SK-N-SH (cell line): ENCODE data around the gene LUC7L3. TPM values are rescaled to one million over a fixed set of nuclear protein-coding genes. Genes with fewer than 3 reads are reported as not detected.

ENCODE experiments used
- CTCF ChIA-PET: fragments of 300-600, 350-600 bp; formaldehyde crosslinking; extraction: SDS; loops from one replicate; lab custom pipeline; 2021; lab: Yijun Ruan, JAX
- POLR2A ChIA-PET: fragments of 350-600 bp; sonication (Branson Sonifier 250); formaldehyde crosslinking; extraction: SDS; loops from one replicate; lab custom pipeline; 2020; ENCODE audit warnings: antibody characterized with exemption, inconsistent platforms; lab: Yijun Ruan, JAX
- DNase-seq: peaks from one replicate; pipeline ENCODE4 v3.0.0; 2012
- H2AFZ ChIP-seq: fragments of 200-600 bp; sonication (generic); 2 replicates; pipeline ENCODE4 v1.8.1; 2016; ENCODE audit warnings: antibody characterized with exemption, mild to moderate bottlenecking, low read depth
- H3F3A ChIP-seq: fragments of 200-600 bp; sonication (generic); replicated peaks from 2 replicates; pipeline ENCODE3; 2016; ENCODE audit warnings: antibody characterized with exemption, mild to moderate bottlenecking; ENCODE audit not compliant: insufficient read depth
- H3K27ac ChIP-seq, 2 experiments: fragments of 200-500 bp in 1 of 2; fragments of 200-600 bp in 1 of 2; sonication (Bioruptor generic) in 1 of 2; sonication (generic), shearing (Covaris generic) in 1 of 2; 2 replicates each; pipeline versions ENCODE4 v1.5.1 to v1.6.1; 2014 to 2016; ENCODE audit warnings: low read depth in 2 of 2, inconsistent platforms in 1 of 2, low read length in 1 of 2, mild to moderate bottlenecking in 1 of 2, mixed read lengths in 1 of 2
- H3K27me3 ChIP-seq: fragments of 200-600 bp; sonication (generic), shearing (Covaris generic); 2 replicates; pipeline ENCODE4 v1.6.1; 2016; ENCODE audit warnings: mixed run types; ENCODE audit not compliant: insufficient read depth
- H3K36me3 ChIP-seq, 2 experiments: fragments of 200-500 bp in 1 of 2; fragments of 200-600 bp in 1 of 2; sonication (Bioruptor generic) in 1 of 2; sonication (generic) in 1 of 2; replicated peaks in 1 of 2; 2 replicates each; pipeline versions ENCODE3 to v1.5.1; 2014 to 2016; ENCODE audit warnings: low read length in 1 of 2, mild to moderate bottlenecking in 1 of 2; ENCODE audit not compliant: insufficient read depth in 2 of 2, control insufficient read depth in 1 of 2
- H3K4me1 ChIP-seq, 2 experiments: fragments of 200-500 bp in 1 of 2; fragments of 200-600 bp in 1 of 2; sonication (Bioruptor generic) in 1 of 2; sonication (generic), shearing (Covaris generic) in 1 of 2; 2 replicates each; pipeline versions ENCODE4 v1.5.1 to v1.6.1; 2014 to 2016; ENCODE audit warnings: low read depth in 1 of 2, low read length in 1 of 2, mixed run types in 1 of 2; ENCODE audit not compliant: insufficient read depth in 2 of 2, control insufficient read depth in 1 of 2
- H3K4me2 ChIP-seq: fragments of 200-600 bp; sonication (generic), shearing (Covaris generic); 2 replicates; pipeline ENCODE4 v1.6.1; 2017; ENCODE audit warnings: mixed run types
- H3K4me3 ChIP-seq, 2 experiments: fragments of 200-500 bp in 1 of 2; fragments of 200-600 bp in 1 of 2; sonication (Bioruptor generic) in 1 of 2; sonication (generic), shearing (Covaris generic) in 1 of 2; 2 replicates each; pipeline versions ENCODE4 v1.5.1 to v1.8.1; 2014 to 2016; ENCODE audit warnings: low read depth in 2 of 2, inconsistent platforms in 1 of 2, low read length in 1 of 2, mild to moderate bottlenecking in 1 of 2, mixed read lengths in 1 of 2, moderate library complexity in 1 of 2
- H3K79me2 ChIP-seq: fragments of 200-600 bp; sonication (generic); 2 replicates; pipeline ENCODE4 v1.8.1; 2017; ENCODE audit warnings: mild to moderate bottlenecking; ENCODE audit not compliant: insufficient read depth
- H3K9ac ChIP-seq: fragments of 200-600 bp; sonication (generic); 2 replicates; pipeline ENCODE4 v1.6.1; 2017; ENCODE audit warnings: mixed run types
- H3K9me2 ChIP-seq: fragments of 200-600 bp; sonication (generic); 2 replicates; pipeline ENCODE4 v1.6.1; 2017; ENCODE audit warnings: mixed run types
- H3K9me3 ChIP-seq: fragments of 200-600 bp; sonication (generic); 2 replicates; pipeline ENCODE4 v1.6.1; 2017; ENCODE audit warnings: mixed run types, mild to moderate bottlenecking, moderate library complexity
- H4K20me1 ChIP-seq: fragments of 200-600 bp; sonication (generic); 2 replicates; pipeline ENCODE4 v1.6.1; 2017; ENCODE audit warnings: mild to moderate bottlenecking, mixed run types; ENCODE audit not compliant: insufficient read depth
- CHD2 ChIP-seq: fragments of 150-350 bp; IDR thresholded peaks from 2 replicates; pipeline ENCODE4 v1.6.1; 2018; ENCODE audit warnings: low read length; ENCODE audit not compliant: partially characterized antibody
- ELF1 ChIP-seq: IDR thresholded peaks from 2 replicates; pipeline ENCODE4 v1.4.0; 2012
- EP300 ChIP-seq, 2 experiments: IDR thresholded peaks; 2 replicates each; pipeline versions ENCODE4 v1.4.0 to v1.6.1; 2012; ENCODE audit warnings: borderline replicate concordance in 1 of 2, low read depth in 1 of 2, low read length in 1 of 2
- FOSL2 ChIP-seq: IDR thresholded peaks from 2 replicates; pipeline ENCODE4 v1.4.0; 2012; ENCODE audit warnings: low read depth, mild to moderate bottlenecking, moderate library complexity, borderline replicate concordance
- FOXJ3 ChIP-seq: sonication (generic); formaldehyde crosslinking; IDR thresholded peaks from 2 replicates; pipeline ENCODE4 v1.5.1; 2020; ENCODE audit warnings: mild to moderate bottlenecking, missing genetic modification reagents
- GABPA ChIP-seq: IDR thresholded peaks from 2 replicates; pipeline ENCODE4 v1.4.0; 2012; ENCODE audit warnings: low read depth, mild to moderate bottlenecking
- GATA2 ChIP-seq: sonication (generic); formaldehyde crosslinking; IDR thresholded peaks from 2 replicates; pipeline ENCODE4 v1.5.0; 2020; ENCODE audit warnings: mild to moderate bottlenecking, missing genetic modification reagents
- IRF3 ChIP-seq: fragments of 150-350 bp; IDR thresholded peaks from 2 replicates; pipeline ENCODE4 v1.6.1; 2016; ENCODE audit warnings: mild to moderate bottlenecking, low read depth, low read length
- MAX ChIP-seq: IDR thresholded peaks from 2 replicates; pipeline ENCODE4 v1.4.0; 2012; ENCODE audit warnings: low read depth
- MEF2A ChIP-seq: IDR thresholded peaks from 2 replicates; pipeline ENCODE4 v1.4.0; 2012; ENCODE audit warnings: low read depth, borderline replicate concordance
- MXI1 ChIP-seq: IDR thresholded peaks from 2 replicates; pipeline ENCODE4 v1.6.1; 2012; ENCODE audit warnings: mild to moderate bottlenecking, low read depth, low read length, improper control_type of control experiment
- NFIC ChIP-seq: IDR thresholded peaks from 2 replicates; pipeline ENCODE4 v1.4.0; 2012; ENCODE audit warnings: borderline replicate concordance
- NRF1 ChIP-seq: IDR thresholded peaks from 2 replicates; pipeline ENCODE4 v1.6.1; 2012; ENCODE audit warnings: low read depth, mild to moderate bottlenecking, low read length
- PBX3 ChIP-seq: IDR thresholded peaks from 2 replicates; pipeline ENCODE4; 2012
- RAD21 ChIP-seq: IDR thresholded peaks from 2 replicates; pipeline ENCODE4 v1.6.1; 2012; ENCODE audit warnings: mild to moderate bottlenecking, low read length
- RCOR1 ChIP-seq: fragments of 150-350 bp; IDR thresholded peaks from 2 replicates; pipeline ENCODE4 v1.6.1; 2017; ENCODE audit warnings: antibody characterized with exemption, low read length
- RFX5 ChIP-seq: IDR thresholded peaks from 2 replicates; pipeline ENCODE4 v1.6.1; 2012; ENCODE audit warnings: mild to moderate bottlenecking, improper control_type of control experiment, low read length
- RXRA ChIP-seq: IDR thresholded peaks from 2 replicates; pipeline ENCODE4 v1.4.0; 2012; ENCODE audit warnings: low read depth, mild to moderate bottlenecking, borderline replicate concordance
- SIN3A ChIP-seq: IDR thresholded peaks from 2 replicates; pipeline ENCODE4 v1.6.1; 2012; ENCODE audit warnings: low read depth, mild to moderate bottlenecking, low read length, moderate library complexity, borderline replicate concordance
- SMC3 ChIP-seq: IDR thresholded peaks from 2 replicates; pipeline ENCODE4 v1.6.1; 2012; ENCODE audit warnings: low read depth, low read length, improper control_type of control experiment
- TCF12 ChIP-seq: IDR thresholded peaks from 2 replicates; pipeline ENCODE4 v1.4.0; 2012
- USF1 ChIP-seq: IDR thresholded peaks from 2 replicates; pipeline ENCODE4 v1.4.0; 2012; ENCODE audit warnings: low read depth, borderline replicate concordance
- USF2 ChIP-seq: fragments of 150-350 bp; IDR thresholded peaks from 2 replicates; pipeline ENCODE4 v1.6.1; 2017; ENCODE audit warnings: antibody characterized with exemption, low read length, low read depth, borderline replicate concordance
- WGBS: methylation state at CpG from one replicate; pipeline ENCODE4 v1.1.6; 2017; ENCODE audit warnings: low lambda C conversion rate; 5-methylcytosine and 5-hydroxymethylcytosine counted together
- polyA plus RNA-seq, 3 experiments: library from polyadenylated mRNA; depleted of rRNA; stranded (reverse); fragments of >200 nt; gene quantifications; 2 replicates each; pipeline ENCODE4 v1.2.3, GENCODE V29; 2012

LUC7L3 gene
- polyA plus RNA-seq, 1 of the 3 experiments (the other 2 are of a cell fraction): 154 TPM

- no peak overlapping the region for H3K9ac ChIP-seq
- H3K9me3 ChIP-seq: no peaks in the 10 kb centered on the region
- CTCF ChIA-PET: interaction anchor here (0.9 to 1.1 kb wide), 3 partner anchors 9 to 51 kb away, joined by 3 to 5 read pairs (median 3); partner anchors contain the start of gene LUC7L3
- no peak overlapping the region for H3K4me3 ChIP-seq
- peaks cover 99% of the 10 kb centered on the region for H4K20me1 ChIP-seq
- peaks cover 7 to 16% of the 10 kb centered on the region in 2 experiments; a peak in 2 of 4 replicates for H3K4me1 ChIP-seq
- H3K27ac ChIP-seq: peak overlapping the region in 1 of 2 experiments; percentile 5; a peak in 2 of 4 replicates
- peaks cover 100% of the 10 kb centered on the region for H3K79me2 ChIP-seq
- TF ChIP-seq MXI1 (peak; percentile 76), SIN3A (no peak), USF1 (peak; percentile 18; the same call in 1 of the 2 replicates)
- H3K36me3 ChIP-seq: peaks cover 4 to 7% of the 10 kb centered on the region in 2 experiments
- no peaks in the 10 kb centered on the region for H3K9me2 ChIP-seq
- DNase-seq: peak; percentile 64
- POLR2A ChIA-PET: interaction anchor here (1.0 kb wide), 1 partner anchor 12 kb away, joined by 5 read pairs; the partner anchor contains the start of gene LUC7L3
- no peak overlapping the region for H3K4me2 ChIP-seq
- peaks cover 17% of the 10 kb centered on the region for H3F3A ChIP-seq
- 78% methylated on average over 7 of the region's 7 CpGs for WGBS
- no peak overlapping the region for H2AFZ ChIP-seq
- H3K27me3 ChIP-seq: no peaks in the 10 kb centered on the region
Observed at GRCh38 chr17:50731575-50732460, 12.4 kb downstream of the LUC7L3 start.

GRCh38 chr17:50735287-50735686 is 15.9 kb downstream of the LUC7L3 start:
- H3K4me3 ChIP-seq: no peak overlapping the region
- DNase-seq: no peak
- H4K20me1 ChIP-seq: peaks cover 100% of the 10 kb centered on the region
- TF ChIP-seq TCF12 (no peak), SMC3 (no peak), MAX (no peak), GATA2 (CRISPR knock-in tag) (no peak), IRF3 (no peak), RFX5 (no peak), NRF1 (no peak), MEF2A (no peak), GABPA (no peak), USF2 (no peak), EP300 (IDR thresholded peaks at IDR 0.05; ENCODE audit: borderline replicate concordance in 1 of 2, low read depth in 1 of 2, low read length in 1 of 2) (no peak), CHD2 (no peak), RAD21 (no peak), RCOR1 (no peak), ELF1 (no peak), PBX3 (no peak), RXRA (no peak), FOSL2 (no peak), FOXJ3 (CRISPR knock-in tag) (no peak), NFIC (no peak)
- H2AFZ ChIP-seq: no peak overlapping the region
- ChIA-PET CTCF (interaction anchor here (1.6 kb wide), 1 partner anchor 13 kb away, joined by 10 read pairs; no protein-coding TSS in a partner anchor), POLR2A (interaction anchor here (1.0 kb wide), 1 partner anchor 131 kb away, joined by 5 read pairs; the partner anchor contains the start of gene TOB1)
- H3K4me1 ChIP-seq: peaks cover 0 to 9% of the 10 kb centered on the region in 2 experiments; a peak in 2 of 4 replicates
- H3K9me2 ChIP-seq: no peaks in the 10 kb centered on the region
- H3K27me3 ChIP-seq: no peaks in the 10 kb centered on the region
- H3K9me3 ChIP-seq: no peaks in the 10 kb centered on the region
- peaks cover 36 to 38% of the 10 kb centered on the region in 2 experiments for H3K36me3 ChIP-seq
- no peak overlapping the region for H3K4me2 ChIP-seq
- peaks cover 29% of the 10 kb centered on the region for H3F3A ChIP-seq
- peaks cover 100% of the 10 kb centered on the region for H3K79me2 ChIP-seq
- H3K9ac ChIP-seq: no peak overlapping the region
- H3K27ac ChIP-seq: no peak overlapping the region
- 89% methylated on average over 3 of the region's 3 CpGs for WGBS
